DMS 273 (cell line): Measurements from ENCODE around the gene SLC25A38.
"Not testable (repeated sequence)": the region's sequence is repeated elsewhere in the genome, so short reads cannot be mapped to it uniquely, and the experiment has no call there.

Source experiments
- DNase-seq: peaks from one replicate; lab custom pipeline; 2025; ENCODE audit not compliant: unreplicated experiment; lab: John Stamatoyannopoulos, UW

The SLC25A38 gene

GRCh38 chr3:39383045-39383880 lies at the start of gene SLC25A38:
TSS of gene SLC25A38 (plus strand) at chr3:39383370. CDS start at chr3:39383725, 355 bp downstream.
- no peak for DNase-seq

- no peak for DNase-seq
Observed at GRCh38 chr3:39333607-39334006, 49.6 kb upstream of the SLC25A38 start.

GRCh38 chr3:39334205-39334604 lies 49.0 kb upstream of the SLC25A38 start:
- no peak for DNase-seq

GRCh38 chr3:39338201-39338600 lies 45.0 kb upstream of the SLC25A38 start:
- no peak for DNase-seq

GRCh38 chr3:39339086-39339485 lies 44.1 kb upstream of the SLC25A38 start:
- DNase-seq = no peak

- no peak for DNase-seq
Observed at GRCh38 chr3:39343076-39343717, 40.0 kb upstream of the SLC25A38 start.

GRCh38 chr3:39343760-39344159 lies 39.4 kb upstream of the SLC25A38 start:
- no peak for DNase-seq

GRCh38 chr3:39344746-39345344 lies 38.3 kb upstream of the SLC25A38 start:
- DNase-seq = no peak

- no peak for DNase-seq
Observed at GRCh38 chr3:39346785-39347585, 36.2 kb upstream of the SLC25A38 start.

GRCh38 chr3:39347586-39347876 lies 35.6 kb upstream of the SLC25A38 start:
- no peak for DNase-seq

- DNase-seq = no peak
Observed at GRCh38 chr3:39349080-39349479, 34.1 kb upstream of the SLC25A38 start.

GRCh38 chr3:39350714-39351113 lies 32.5 kb upstream of the SLC25A38 start:
- no peak for DNase-seq

- DNase-seq = not testable (repeated sequence)
Observed at GRCh38 chr3:39351134-39351533, 32.0 kb upstream of the SLC25A38 start.

- not testable (repeated sequence) for DNase-seq
Observed at GRCh38 chr3:39353168-39353927, 29.8 kb upstream of the SLC25A38 start.

GRCh38 chr3:39358333-39358732 lies 24.8 kb upstream of the SLC25A38 start:
- DNase-seq = no peak

GRCh38 chr3:39361252-39361927 lies 21.8 kb upstream of the SLC25A38 start:
- no peak for DNase-seq

- DNase-seq = no peak
Observed at GRCh38 chr3:39362192-39362591, 21.0 kb upstream of the SLC25A38 start.

GRCh38 chr3:39362812-39363211 lies 20.4 kb upstream of the SLC25A38 start:
- DNase-seq = no peak

GRCh38 chr3:39370450-39370849 lies 12.7 kb upstream of the SLC25A38 start:
- not testable (repeated sequence) for DNase-seq

- no peak for DNase-seq
Observed at GRCh38 chr3:39372833-39373232, 10.3 kb upstream of the SLC25A38 start.
